SHP77 treated with DMSO at 0.1 percent for 48 hours (cell line): ENCODE data around the gene GPR26.

Experiments
- DNase-seq: peaks from one replicate; lab custom pipeline; 2025; lab: John Stamatoyannopoulos, UW

Gene GPR26, protein sequence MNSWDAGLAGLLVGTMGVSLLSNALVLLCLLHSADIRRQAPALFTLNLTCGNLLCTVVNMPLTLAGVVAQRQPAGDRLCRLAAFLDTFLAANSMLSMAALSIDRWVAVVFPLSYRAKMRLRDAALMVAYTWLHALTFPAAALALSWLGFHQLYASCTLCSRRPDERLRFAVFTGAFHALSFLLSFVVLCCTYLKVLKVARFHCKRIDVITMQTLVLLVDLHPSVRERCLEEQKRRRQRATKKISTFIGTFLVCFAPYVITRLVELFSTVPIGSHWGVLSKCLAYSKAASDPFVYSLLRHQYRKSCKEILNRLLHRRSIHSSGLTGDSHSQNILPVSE

DNA sequence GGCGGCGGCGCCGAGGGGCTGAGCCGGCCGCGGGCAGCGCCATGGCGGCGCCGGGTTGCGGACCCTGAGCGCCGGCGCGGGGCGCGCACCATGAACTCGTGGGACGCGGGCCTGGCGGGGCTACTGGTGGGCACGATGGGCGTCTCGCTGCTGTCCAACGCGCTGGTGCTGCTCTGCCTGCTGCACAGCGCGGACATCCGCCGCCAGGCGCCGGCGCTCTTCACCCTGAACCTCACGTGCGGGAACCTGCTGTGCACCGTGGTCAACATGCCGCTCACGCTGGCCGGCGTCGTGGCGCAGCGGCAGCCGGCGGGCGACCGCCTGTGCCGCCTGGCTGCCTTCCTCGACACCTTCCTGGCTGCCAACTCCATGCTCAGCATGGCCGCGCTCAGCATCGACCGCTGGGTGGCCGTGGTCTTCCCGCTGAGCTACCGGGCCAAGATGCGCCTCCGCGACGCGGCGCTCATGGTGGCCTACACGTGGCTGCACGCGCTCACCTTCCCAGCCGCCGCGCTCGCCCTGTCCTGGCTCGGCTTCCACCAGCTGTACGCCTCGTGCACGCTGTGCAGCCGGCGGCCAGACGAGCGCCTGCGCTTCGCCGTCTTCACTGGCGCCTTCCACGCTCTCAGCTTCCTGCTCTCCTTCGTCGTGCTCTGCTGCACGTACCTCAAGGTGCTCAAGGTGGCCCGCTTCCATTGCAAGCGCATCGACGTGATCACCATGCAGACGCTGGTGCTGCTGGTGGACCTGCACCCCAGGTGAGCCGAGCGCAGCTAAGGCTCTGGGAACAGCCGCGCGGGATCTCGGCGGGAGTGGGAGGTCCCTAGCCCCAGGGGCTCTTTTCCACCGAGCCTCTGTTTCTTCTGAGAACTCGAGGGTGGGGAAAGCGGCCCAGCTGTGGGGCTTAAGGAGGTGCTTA is at the start of gene GPR26:
TSS of gene GPR26 (plus strand) at position 38 of the 919 bp plus-strand sequence. CDS start at position 91, 53 bp downstream.
- DNase-seq = no peak

DNA sequence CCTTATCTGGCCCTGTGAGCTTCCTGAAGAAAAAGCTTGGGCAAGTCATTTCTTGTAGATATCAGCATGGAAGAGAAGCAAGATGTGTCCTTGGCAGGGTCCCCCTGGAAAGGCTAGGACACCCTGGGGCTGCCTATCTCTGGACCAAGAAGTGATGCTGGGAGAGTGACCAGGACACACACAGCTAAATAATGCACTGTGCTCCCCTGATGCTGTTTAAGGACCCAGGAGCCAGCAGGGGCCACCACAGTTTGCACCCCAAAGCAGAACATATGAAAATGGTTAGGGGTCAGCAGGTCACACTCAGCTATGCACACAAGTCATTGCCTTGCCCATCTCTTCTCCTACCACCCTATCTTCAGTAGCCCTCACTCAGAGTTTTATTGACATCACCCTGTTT is 47.9 kb upstream of the GPR26 start:
- no peak for DNase-seq

DNA sequence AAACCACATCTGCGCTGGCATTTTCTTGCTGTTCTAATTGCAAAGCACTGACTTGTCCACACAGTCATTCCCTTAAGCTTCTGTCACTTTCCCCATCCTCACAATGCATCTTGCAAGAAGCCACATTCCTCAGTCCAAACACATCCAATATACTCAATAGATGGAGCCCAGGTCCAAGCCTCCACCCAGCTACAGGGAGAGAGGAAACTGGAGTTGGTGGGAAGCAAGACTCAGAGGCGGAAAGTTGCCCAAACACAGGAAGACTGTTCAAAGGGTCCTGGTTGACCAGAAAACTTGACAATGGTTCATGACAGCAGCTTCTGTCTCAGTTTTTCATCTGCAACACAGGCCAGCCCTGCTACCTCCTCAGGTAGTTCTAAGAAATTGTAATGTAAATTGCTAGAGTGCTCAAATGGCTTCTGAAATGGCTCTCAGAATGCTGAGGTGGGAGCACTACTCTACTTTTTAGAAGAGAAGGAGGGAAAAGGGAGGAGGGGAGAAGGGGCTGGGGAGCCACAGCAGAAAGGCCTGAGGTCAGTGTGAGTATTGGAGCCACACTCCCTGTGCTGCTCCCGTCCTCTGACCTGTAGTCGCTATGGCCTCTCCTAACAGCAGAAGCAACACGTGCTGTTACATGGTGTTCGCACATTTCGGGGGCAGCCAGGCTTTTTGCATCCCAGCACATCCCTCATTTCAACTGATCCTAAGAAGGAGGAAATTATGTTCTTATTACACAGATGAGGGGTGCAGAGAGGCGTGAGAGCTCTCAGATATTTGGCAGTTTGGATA is 46.9 kb upstream of the GPR26 start:
- no peak for DNase-seq

DNA sequence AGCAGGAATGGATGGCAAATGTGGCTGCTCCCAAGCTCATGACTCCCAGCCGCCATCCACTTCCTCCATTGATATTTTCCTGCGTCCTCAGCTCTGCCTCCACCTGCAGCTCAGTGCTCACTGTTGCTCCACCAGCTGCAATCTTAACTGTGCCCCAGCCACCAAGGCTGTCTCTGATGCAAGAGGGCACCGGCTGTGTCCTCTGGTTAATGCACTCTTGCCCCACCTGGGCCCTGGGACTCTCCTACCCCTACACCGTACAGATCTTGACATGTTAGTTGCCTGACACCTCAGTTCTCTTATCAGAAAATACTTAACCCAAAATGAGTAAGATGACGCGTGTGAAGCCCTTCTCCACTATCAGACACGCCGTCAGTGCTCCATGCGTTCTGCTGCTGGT is 45.5 kb upstream of the GPR26 start:
- DNase-seq = no peak

DNA sequence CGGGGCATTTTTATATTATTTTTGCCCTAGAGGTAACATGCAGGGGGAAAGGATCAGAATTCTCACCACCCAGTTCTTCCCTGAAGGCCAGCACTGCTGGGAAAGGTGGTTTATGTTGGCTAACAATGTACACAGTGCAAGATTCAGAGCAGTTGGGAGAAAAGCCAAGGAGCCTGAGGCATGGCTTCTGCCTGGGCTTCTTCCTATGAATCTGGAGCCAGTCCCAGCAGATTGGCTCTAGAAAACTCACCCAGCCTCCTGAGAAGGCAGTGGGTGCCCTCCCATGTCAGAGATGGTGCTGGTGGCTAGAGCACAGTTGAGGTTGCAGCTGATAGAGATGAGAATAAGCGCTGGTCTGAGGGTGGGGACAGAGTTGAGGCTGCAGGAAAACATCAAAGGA is 44.7 kb upstream of the GPR26 start:
- DNase-seq = no peak

DNA sequence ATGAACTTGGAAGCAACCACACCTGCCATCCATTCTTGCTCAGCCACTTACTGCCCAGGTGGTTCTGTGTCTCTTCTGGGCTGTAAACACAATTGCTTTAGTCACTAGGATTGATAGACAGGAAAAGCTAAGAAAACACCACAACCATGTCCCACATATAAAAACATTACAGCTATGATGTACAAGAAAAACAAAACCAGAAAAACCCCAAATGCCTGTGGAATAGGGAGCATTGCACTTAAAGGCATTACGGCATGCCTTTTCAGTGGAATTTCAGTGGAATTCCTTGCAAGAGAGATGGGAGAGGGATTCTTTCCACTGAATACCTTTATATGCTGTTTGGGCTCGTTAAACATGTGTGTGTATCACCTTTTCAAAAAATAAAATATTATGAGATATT is 44.2 kb upstream of the GPR26 start:
- DNase-seq = no peak

DNA sequence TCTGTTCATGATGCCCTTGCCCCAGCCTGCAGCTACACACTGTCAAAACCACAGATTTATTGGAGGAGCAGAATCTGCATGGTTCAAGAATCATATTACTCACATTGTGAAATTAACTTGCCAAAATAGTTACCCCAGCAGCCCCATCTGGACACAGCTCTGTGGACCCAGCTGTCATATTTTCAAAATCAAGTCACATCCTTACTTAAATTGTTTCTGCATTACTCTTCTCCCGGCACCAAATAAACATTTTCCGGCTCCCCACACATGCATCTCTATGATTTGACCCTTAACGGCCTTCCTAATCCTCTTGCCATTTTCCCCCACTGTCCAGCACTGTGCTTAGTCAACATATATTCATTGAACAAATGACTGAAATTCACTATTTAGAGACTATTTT is 43.8 kb upstream of the GPR26 start:
- no peak for DNase-seq

DNA sequence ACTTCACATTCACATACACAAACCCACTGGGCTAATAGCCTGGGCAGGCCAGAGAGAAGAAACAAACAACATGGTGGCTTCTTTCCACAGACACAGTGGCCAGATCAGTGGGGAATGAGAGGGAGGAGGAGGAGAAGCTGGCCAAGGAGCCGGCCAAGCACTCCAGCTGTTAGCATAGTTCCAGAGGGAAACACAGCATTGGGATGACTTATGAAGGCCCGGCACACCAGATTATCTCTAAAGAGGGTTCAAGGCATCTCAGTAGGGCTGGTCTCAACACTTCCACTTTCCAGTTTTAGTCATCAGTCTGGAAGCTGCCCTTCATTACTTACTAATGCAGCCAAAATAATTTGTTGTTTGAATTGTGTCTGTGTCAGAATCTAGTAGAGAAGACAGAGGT is 42.1 kb upstream of the GPR26 start:
- no peak for DNase-seq

DNA sequence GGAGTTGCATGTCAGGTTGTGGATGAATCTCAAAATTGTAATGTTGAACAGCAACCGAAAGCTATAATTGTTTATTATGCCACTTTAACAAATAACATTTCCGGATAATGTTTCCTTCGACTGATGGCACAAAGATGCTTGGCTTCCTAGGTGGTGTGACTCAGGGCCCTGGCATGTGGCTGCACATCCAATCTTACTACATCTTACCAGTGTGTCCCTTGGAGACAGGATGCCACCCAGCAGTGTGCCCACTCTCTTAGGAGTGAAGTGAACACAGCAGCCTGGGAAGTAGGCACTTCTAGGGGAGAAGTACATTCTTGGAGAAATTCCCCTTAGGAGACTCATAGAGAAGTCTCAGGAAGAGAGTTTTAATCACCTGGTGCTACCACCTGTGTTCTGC is 33.0 kb upstream of the GPR26 start:
- no peak for DNase-seq

DNA sequence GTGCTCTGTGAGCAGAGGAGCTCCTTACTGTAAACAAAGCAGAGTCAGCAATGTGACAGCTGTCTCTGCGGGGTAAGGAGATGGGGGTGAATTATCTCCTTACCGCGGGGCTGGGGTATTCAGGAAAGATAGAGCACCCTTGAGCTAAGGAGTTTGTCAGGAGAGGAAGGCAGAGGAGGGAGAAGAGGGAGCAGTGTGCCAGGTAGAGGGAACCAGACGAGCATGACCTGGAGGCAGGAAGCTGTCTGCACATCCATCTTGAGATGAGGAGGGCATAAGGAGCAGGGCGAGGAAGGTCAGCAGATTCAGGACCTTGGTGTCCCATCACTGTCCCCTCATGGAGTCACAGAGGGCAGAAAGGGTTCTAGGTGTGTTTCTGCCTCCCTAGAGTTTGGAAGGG is 32.5 kb upstream of the GPR26 start:
- no peak for DNase-seq

DNA sequence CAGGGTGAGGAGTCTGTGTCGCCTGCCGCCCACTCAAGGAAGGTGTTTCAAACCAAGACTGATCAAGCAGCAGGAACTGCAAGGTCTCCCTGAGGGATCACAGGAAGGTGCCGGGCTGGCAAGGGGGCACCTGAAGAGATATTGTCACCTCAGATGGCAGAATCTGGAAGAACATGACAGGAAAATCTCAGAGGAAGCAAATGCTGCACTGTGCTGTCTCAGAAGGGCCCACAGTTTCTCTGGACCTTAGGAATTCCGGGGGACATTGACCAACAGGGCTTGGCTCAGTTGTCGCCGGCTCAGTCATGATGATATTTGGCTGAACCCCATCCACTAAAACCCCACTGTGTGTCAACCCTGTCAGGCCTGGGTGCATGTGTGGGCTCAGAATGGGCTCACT is 31.9 kb upstream of the GPR26 start:
- no peak for DNase-seq

DNA sequence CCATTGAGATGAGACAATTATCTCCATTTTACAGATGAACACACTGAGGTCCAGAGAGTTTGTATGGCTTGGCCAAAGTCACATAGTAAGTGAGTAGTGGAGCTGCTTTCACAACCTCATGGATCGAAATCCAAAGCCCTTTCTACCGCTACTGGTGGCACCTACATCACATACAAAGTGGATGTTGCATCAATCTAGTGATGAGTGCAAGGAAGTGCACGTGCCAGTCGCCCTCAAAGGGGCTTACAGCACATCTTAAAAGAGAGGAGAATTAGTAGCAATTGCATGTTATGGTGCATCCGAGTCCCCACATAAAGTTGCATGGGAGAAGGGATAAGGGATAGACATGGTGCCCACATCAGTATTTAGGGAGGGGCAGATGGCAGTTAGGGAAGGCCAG is 31.0 kb upstream of the GPR26 start:
- DNase-seq = no peak

DNA sequence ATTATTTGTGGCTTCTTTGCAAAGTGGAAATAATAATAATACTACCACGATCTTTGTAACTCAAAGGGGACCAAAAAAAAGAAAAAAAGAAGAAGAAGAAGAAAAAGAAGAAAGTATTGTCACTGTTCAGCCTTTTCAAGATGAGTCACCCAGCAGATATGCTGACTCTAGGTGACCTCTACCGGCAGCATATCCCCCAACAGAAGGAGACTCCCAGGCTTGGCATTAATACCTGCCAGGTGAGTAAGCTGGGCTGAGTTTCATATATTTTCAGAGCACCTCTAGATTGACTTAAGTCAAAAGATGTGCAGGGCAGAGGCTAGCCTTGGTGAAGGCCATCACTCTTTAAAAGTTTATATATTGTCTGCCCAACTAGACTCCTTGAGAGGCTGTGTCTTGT is 30.4 kb upstream of the GPR26 start:
- no peak for DNase-seq

DNA sequence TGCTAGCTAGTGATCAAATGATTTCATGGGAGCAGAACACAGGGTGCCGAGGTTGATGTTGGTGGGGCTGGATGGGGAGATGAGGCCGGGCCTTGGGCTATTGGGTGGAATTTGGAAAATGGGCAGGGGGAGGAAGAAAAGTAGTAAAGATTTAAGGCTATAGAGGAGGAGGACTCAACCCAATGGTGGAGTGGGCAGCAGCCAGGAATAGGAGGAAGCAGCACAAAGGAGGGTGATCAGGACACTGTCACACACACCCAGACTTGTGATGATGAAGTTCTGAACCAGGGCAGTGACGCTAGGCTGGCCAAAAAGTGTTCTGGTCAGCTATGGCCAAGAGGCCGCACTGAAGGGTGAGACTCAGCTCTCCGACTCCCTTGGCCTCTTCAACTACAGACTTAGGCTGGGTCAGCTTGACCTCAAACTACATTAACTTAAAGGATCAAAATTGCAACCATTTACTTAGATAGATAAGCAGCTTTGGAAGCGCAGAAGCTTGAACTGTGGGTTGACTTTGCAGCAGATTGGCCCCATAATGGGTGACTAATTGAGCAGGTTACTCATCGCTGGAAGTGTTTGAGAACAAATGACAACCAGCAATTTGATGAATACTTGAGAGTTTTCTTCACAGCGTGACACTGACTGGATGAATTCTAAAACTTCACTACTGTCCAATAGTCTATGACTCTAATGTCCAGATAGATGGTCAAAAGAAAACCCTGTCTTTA is 29.4 kb upstream of the GPR26 start:
- no peak for DNase-seq

DNA sequence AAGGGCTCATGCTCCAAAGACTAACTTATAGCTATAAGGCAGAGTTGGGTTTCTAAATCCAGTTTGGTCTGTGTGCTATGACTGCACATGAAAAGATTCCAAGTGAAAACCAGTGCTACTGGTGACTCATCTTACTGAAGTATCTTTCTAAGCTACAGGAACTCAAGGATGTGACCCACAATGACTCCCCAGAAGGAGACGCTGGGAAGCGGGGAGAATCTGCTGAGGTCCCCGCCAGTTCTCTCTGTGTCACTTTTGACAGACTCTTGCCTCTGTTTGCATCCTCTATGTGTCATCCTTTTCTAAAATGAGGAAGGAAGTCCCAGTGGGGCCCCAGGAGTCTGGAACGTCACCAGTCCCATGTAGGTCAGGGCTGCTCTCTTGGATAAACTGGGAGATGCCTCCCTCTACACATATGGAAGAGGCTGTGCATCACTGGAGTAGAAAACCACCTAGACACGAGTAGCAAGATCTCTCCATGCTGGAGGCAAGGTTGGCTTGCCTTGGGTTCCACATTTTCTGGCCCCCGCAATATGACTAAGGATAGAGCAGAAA is 28.8 kb upstream of the GPR26 start:
- DNase-seq = no peak

DNA sequence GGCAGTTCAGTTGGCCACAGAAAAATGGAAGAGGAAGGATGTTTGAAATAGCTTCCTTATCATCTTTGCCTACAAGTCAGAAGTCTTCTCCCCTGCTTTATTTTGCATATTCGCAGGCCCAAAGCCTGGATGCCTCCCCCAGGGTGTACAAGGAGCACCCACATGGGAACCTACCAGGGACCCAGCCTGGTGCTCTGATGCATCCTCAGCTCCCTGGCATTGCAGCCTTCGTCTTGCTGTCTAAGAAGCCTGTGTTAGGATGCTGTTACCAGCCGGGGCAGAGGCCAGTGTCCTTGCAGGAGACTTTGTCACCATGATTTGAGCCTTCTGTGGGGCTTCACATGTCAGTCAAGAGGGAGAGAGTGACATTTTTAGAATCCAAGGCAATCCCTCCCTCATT is 27.0 kb upstream of the GPR26 start:
- DNase-seq = no peak

DNA sequence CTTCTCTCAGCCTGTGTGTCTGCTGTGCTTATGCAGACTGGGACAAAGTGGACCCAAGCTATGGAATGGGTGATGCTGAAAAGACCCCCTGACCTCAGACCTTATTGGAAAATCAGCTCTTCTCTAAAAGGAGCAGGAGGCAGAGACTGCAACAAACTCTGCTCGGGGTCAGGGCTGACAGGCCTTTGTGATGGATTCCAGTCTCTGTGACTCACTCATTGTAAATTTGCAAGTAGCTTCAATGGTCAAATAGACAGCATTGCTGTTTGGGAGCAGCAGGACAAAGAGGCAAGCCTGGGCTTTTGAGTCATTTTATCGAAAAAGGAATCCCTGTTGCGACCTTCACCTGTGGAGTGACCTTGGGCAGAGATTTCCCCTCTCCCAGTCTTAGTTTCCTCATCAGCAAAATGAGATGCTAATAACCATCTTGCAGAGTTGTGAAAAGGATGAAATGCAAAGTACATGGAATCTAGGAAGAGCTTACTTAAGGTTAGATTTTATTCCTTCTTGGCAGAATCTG is 26.1 kb upstream of the GPR26 start:
- no peak for DNase-seq

DNA sequence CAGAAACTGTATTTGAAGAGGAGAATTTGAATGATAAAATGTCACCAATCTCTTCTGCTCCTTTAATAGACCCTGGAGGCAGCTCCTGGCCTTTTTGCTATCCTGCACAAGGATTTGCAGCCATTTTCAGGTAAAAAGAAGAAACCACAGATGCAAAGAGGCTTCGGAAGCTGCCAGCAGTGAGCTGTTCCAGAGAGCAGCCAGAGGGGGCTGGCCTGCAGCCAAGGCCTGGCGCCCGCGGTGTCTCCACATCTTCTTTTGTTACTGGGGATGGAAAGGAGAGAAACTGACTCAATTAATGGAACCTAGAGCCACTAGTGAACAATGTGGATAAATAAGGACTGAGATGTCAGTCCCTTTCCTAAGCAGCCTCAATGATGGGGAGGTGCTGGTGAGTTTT is 23.9 kb upstream of the GPR26 start:
- DNase-seq = no peak

DNA sequence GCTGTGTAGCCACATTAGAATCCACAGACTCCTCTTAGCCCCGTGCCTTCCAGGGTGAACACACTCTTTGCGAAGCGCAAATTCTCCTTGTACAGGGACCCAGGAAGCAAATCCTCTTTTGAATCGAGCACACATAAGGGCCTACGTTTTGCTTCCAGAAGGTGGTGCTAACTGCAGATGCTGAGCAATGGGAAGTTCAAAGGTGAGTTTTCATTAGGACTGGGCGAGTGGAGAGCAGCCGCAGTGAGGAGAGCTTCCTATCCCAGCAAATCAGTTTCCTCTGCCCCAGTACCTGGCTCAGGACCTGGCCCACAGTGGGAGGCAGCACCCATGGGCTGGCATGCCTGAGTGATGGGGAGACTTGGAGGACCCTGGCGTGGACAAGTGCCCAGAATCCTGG is 23.5 kb upstream of the GPR26 start:
- no peak for DNase-seq

DNA sequence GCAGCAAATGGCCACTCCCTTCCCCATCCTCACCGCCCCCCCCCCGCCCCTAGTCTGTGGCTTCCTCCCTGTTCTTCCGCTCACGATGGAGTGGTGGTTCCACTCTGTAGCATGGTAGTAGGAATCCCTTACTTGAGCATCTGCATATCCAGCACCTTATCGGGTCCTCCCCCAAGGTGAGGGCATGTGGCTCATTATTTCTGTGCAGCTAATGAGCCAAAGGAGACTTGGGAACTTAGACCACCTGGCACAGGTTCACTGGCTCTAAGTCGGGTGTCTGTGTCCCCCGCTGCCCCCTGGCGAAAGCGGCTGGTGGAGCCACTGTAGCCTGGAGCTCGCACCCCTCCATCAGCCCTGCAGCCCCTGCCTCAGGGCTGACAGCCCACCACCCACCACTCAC is 22.8 kb upstream of the GPR26 start:
- no peak for DNase-seq

DNA sequence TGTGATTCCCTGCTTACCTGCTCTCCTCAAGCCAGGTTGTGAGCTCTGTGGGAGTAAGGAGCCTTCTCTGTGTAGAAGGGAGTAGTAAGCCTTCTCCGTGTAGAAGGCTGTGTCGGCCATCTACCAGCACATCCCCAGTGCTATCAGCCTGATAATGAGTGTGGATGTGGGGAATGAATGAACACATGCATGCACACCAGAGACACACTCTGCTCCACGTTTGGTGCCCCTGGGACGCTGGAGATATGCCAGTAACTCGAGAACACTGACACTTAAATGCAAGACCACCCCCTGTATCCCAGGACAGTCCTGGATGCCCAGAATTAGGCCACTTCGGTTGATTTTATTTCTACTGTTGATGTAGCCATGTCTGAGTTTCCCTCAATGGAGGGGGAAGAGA is 21.1 kb upstream of the GPR26 start:
- no peak for DNase-seq
